Heart right ventricle (tissue), 16 donors: ENCODE results near the gene PCDHGB6. TPM values are rescaled to one million over a fixed set of nuclear protein-coding genes. Genes with fewer than 3 reads are reported as not detected.
"Not testable (repeated sequence)": the region's sequence is repeated elsewhere in the genome, so short reads cannot be mapped to it uniquely, and the experiment has no call there.

ENCODE experiments used
- ATAC-seq, 8 donors: fragments of 200-7000 bp; cut with Tn5 transposase; one replicate each; pipeline ENCODE4 v1.9.1; 2020; ENCODE audit warnings: mild to moderate bottlenecking in 8 of 8, moderate library complexity in 8 of 8, moderate number of reproducible peaks in 1 of 8
- DNase-seq, 2 donors: peaks; one replicate each; pipeline ENCODE4 v3.0.0-alpha.2; 2020
- H3K27ac ChIP-seq, 10 donors: fragments of 200-600 bp; sonication (generic) in 2 of 10; one replicate each; pipeline versions ENCODE4 v1.5.0 to v1.8.0; 2020 to 2022; ENCODE audit warnings: mild to moderate bottlenecking in 3 of 10
- H3K27me3 ChIP-seq, 7 donors: fragments of 200-600 bp; one replicate each; pipeline ENCODE4 v1.8.0; 2021 to 2022; ENCODE audit warnings: mild to moderate bottlenecking in 2 of 7
- H3K36me3 ChIP-seq, 9 donors: fragments of 200-600 bp; sonication (generic) in 1 of 9; one replicate each; pipeline versions ENCODE4 v1.5.0 to v1.8.0; 2020 to 2022; ENCODE audit warnings: mild to moderate bottlenecking in 2 of 9
- H3K4me1 ChIP-seq, 9 donors: fragments of 200-600 bp; sonication (generic) in 1 of 9; one replicate each; pipeline versions ENCODE4 v1.5.0 to v1.8.0; 2020 to 2022; ENCODE audit warnings: mild to moderate bottlenecking in 4 of 9
- H3K4me3 ChIP-seq, 10 donors: fragments of 200-600 bp; sonication (generic) in 2 of 10; one replicate each; pipeline versions ENCODE4 v1.5.0 to v1.8.0; 2020 to 2022; ENCODE audit warnings: mild to moderate bottlenecking in 7 of 10, moderate library complexity in 2 of 10
- H3K9me3 ChIP-seq, 11 donors: fragments of 200-600 bp in 10 of 11; sonication (generic) in 2 of 11; one replicate each; pipeline versions ENCODE4 v1.5.0 to v1.8.0; 2013 to 2022; ENCODE audit warnings: mild to moderate bottlenecking in 2 of 11, control low read depth in 1 of 11, moderate library complexity in 1 of 11
- CTCF ChIP-seq, 9 donors: fragments of 200-600 bp; sonication (generic) in 2 of 9; IDR thresholded peaks; one replicate each; pipeline versions ENCODE4 v1.5.0 to v1.8.0; 2021 to 2022; ENCODE audit warnings: antibody characterized with exemption in 9 of 9, mild to moderate bottlenecking in 5 of 9, moderate library complexity in 1 of 9
- WGBS, 2 donors: extraction: QIAGEN DNeasy Blood & Tissue Kit; methylation state at CpG; one replicate each; pipeline ENCODE4 v1.1.7; 2013; ENCODE audit warnings: inconsistent platforms in 1 of 2; 5-methylcytosine and 5-hydroxymethylcytosine counted together
- intact Hi-C, 10 donors: fragments of 100-400 bp; cut with DNase I; formaldehyde crosslinking; loops; one replicate each; pipeline versions ENCODE4 v1.11.1 to v1.14.2; 2022
- polyA plus RNA-seq, 2 donors: library from polyadenylated mRNA; stranded (reverse); fragments of 200-250 nt; gene quantifications; one replicate each; pipeline ENCODE4 v1.2.3, GENCODE V29; 2013
- total RNA-seq, 10 donors: library from RNA; stranded (reverse); fragmentation: NEBNext Ultra II Directional in 3 of 10; extraction: Animal tissue kit (Norgen Biotek cat#: 25700) in 3 of 10; gene quantifications; one replicate each; pipeline versions ENCODE4 v1.2.1 to v1.2.4, GENCODE V29; 2021 to 2023
- donor health status: Arrhythmogenic right ventricular cardiomyopathy.
- donor health status: ischemic (EF 13 %, LVEDD 7.1; RV severe dilation, severe dysfunction).
- donor health status: healthy with polysubstance abuse.
- donor health status: DM: no; HTN: yes; CAD: no.
- donor health status: DM: no; HTN: no; CAD: no.
- donor health status: ischemic (EF 25% LVEDD 6.9; RV normal size, moderate dysfunction).
- donor health status: ischemic (EF 25% LVEDD 5.7; RV mildly dilated, moderate dysfunction).
- donor health status: healthy.
- donor health status: DM: yes; HTN: yes; CAD: no.
- donor health status: Ischemic cardiomyopathy.
- donor health status: ischemic (EF 35%, LVEDD 5.7; RV mildly dilated, moderate dysfunction).
- donor health status: nonischemic (EF 11% LVEDD 7.7; RV severe dilation, severe dysfunction).
- donor health status: DM: yes; HTN: yes; CAD: no.
- donor health status: PGD.
- donor health status: ischemic (EF 29% LVEDD 5.4; RV normal size, mild dysfunction).
- donor health status: nonischemic (EF 23%, LVEDD 6.1; RV moderate dilation, normal function).

PCDHGB6 gene
- total and polyA plus RNA-seq, 12 donors, result 1.1 to 10.2 (median 6.4) TPM

DNA sequence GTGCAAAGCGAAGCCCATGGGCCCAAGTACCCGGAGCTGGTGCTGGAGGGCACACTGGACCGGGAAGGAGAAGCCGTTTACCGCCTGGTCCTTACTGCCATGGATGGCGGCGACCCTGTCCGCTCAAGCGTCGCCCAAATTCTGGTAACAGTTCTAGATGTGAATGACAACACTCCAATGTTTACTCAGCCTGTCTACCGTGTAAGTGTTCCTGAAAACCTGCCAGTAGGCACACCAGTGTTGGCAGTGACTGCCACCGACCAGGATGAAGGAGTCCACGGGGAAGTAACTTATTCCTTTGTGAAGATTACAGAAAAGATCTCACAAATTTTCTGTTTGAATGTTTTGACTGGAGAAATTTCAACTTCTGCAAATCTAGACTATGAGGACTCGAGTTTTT lies 33.2 kb upstream of the PCDHGB6 start:
- peak in 6 of 8 donors; percentile 18 to 70 (median 36) for ATAC-seq
- Histone ChIP-seq H3K27me3 (peaks cover 0 to 50% (median 0%) of the 10 kb centered on the region in 7 donors), H3K27ac (no peak overlapping the region), H3K36me3 (peaks cover 0 to 43% (median 0%) of the 10 kb centered on the region in 9 donors), H3K9me3 (peaks cover 0 to 99% (median 58%) of the 10 kb centered on the region in 11 donors), H3K4me3 (peak overlapping the region in 1 of 10 donors; percentile 25), H3K4me1 (peaks cover 0 to 37% (median 0%) of the 10 kb centered on the region in 9 donors)
- WGBS, 2 donors, result 50 to 52% methylated on average over 14 of the region's 14 CpGs
- no peak for TF ChIP-seq CTCF (IDR thresholded peaks at IDR 0.05)
- intact Hi-C loops, result no loop called here
- DNase-seq, result no peak

GRCh38 chr5:141375444-141376155 lies 32.2 kb upstream of the PCDHGB6 start:
- H3K27me3 ChIP-seq, result peaks cover 0 to 40% (median 0%) of the 10 kb centered on the region in 7 donors
- H3K4me3 ChIP-seq, DNase-seq, ATAC-seq, intact Hi-C loops, H3K27ac ChIP-seq: not testable (repeated sequence)
- 59 to 61% methylated on average over 37 to 41 of the region's 48 CpGs for WGBS, 2 donors
- peaks cover 0 to 28% (median 0%) of the 10 kb centered on the region in 9 donors for H3K4me1 ChIP-seq
- H3K36me3 ChIP-seq, result peaks cover 0 to 35% (median 0%) of the 10 kb centered on the region in 9 donors
- H3K9me3 ChIP-seq, result peaks cover 0 to 99% (median 60%) of the 10 kb centered on the region in 11 donors

GRCh38 chr5:141382469-141383294 lies 25.1 kb upstream of the PCDHGB6 start, which contains the start of gene PCDHGA7:
PCDHGA7 (plus strand) TSS chr5:141382742; CDS start chr5:141382900, 158 bp downstream.
- H3K9me3 ChIP-seq, result peaks cover 0 to 100% (median 47%) of the 10 kb centered on the region in 11 donors
- ATAC-seq (peak in 4 of 8 donors; percentile 15 to 50 (median 38)), DNase-seq (no peak)
- WGBS, 2 donors, result 21 to 24% methylated on average over 37 of the region's 37 CpGs
- H3K27me3 ChIP-seq, result peaks cover 0 to 39% (median 0%) of the 10 kb centered on the region in 7 donors
- peaks cover 0 to 36% (median 0%) of the 10 kb centered on the region in 9 donors for H3K36me3 ChIP-seq
- intact Hi-C loops, result no loop called here
- peaks cover 0 to 6% (median 0%) of the 10 kb centered on the region in 9 donors for H3K4me1 ChIP-seq
- H3K27ac ChIP-seq, result no peak within 1 kb of the TSS
- peak in 5 of 9 donors; percentile 11 to 30 (median 21) for TF ChIP-seq CTCF (IDR thresholded peaks at IDR 0.05)
- peak within 1 kb of the TSS in 7 of 10 donors; percentile 17 to 41 (median 34) for H3K4me3 ChIP-seq

- Histone ChIP-seq H3K36me3 (peaks cover 0 to 30% (median 0%) of the 10 kb centered on the region in 9 donors), H3K9me3 (peaks cover 0 to 97% (median 43%) of the 10 kb centered on the region in 11 donors), H3K4me3 (peak overlapping the region in 3 of 10 donors; percentile 34 to 37 (median 34)), H3K4me1 (peaks cover 0 to 6% (median 0%) of the 10 kb centered on the region in 9 donors), H3K27ac (no peak overlapping the region), H3K27me3 (peaks cover 0 to 41% (median 0%) of the 10 kb centered on the region in 7 donors)
- WGBS, 2 donors, result 47 to 48% methylated on average over 21 of the region's 21 CpGs
- DNase-seq (no peak), ATAC-seq (no peak)
- intact Hi-C loops, result no loop called here
- no peak for TF ChIP-seq CTCF (IDR thresholded peaks at IDR 0.05)
Observed at GRCh38 chr5:141383345-141383744, 24.5 kb upstream of the PCDHGB6 start.
